ENCODE data around the gene HBM.

Gene HBM

GRCh38 chr16:130533-131173 is 35.1 kb upstream of the HBM start:
- no peak for DNase-seq (ENCODE audit: low read depth)

GRCh38 chr16:132120-132519 is 33.7 kb upstream of the HBM start:
- TF ChIP-seq MYC (IDR thresholded peaks at IDR 0.05; ENCODE audit: low read depth, low read length) = no peak
- no peak for DNase-seq (ENCODE audit: low read depth)

More at GRCh38 chr16:130533-131173, 35.1 kb upstream of the HBM start:
- TF ChIP-seq, protein P1, sequence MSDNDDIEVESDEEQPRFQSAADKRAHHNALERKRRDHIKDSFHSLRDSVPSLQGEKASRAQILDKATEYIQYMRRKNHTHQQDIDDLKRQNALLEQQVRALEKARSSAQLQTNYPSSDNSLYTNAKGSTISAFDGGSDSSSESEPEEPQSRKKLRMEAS (IDR thresholded peaks at IDR 0.05; ENCODE audit: low read depth, low read length) = no peak
- no peak for TF ChIP-seq MYC (IDR thresholded peaks at IDR 0.05; ENCODE audit: low read depth, low read length)
- TF ChIP-seq CTCF (IDR thresholded peaks at IDR 0.05; ENCODE audit: low read depth, low read length) = no peak
- no peak for TF ChIP-seq POLR2A (IDR thresholded peaks at IDR 0.05; ENCODE audit: extremely low read depth, insufficient read length)
- no peak overlapping the region for H3K4me3 ChIP-seq (ENCODE audit: low read depth, low read length)

DNA sequence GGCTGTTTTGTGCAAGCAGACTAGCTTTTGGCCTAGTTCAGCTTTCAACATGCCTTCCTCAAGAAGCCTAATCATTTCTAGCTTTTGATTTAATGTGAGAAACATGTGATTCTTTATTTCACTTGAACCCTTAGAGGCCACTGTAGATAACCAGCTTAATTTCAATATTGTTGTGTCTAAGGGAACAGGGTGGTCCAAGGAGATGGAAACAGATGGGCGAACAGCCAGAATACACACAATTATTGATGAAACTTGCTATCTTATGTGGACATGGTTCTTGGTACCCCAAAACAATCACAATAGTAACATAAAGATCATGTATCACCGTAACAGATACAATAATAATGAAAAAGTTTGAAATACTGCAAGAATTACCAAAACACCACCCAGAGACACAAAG is 32.1 kb upstream of the HBM start:
- no peak overlapping the region for H3K4me3 ChIP-seq (ENCODE audit: low read depth, low read length)
- no peak for DNase-seq (ENCODE audit: low read depth)
- no peak for TF ChIP-seq POLR2A (IDR thresholded peaks at IDR 0.05; ENCODE audit: extremely low read depth, insufficient read length)
- no peak for TF ChIP-seq MYC (IDR thresholded peaks at IDR 0.05; ENCODE audit: low read depth, low read length)
- no peak for TF ChIP-seq CTCF (IDR thresholded peaks at IDR 0.05; ENCODE audit: low read depth, low read length)
- TF ChIP-seq, protein P1 (IDR thresholded peaks at IDR 0.05; ENCODE audit: low read depth, low read length) = no peak

More at GRCh38 chr16:132120-132519, 33.7 kb upstream of the HBM start:
- no peak overlapping the region for H3K4me3 ChIP-seq (ENCODE audit: low read depth, low read length)

- peak overlapping the region; percentile 70 for H3K4me3 ChIP-seq (ENCODE audit: low read depth, low read length)
- peak; percentile 29 for DNase-seq (ENCODE audit: low read depth)
- TF ChIP-seq, protein P1 (IDR thresholded peaks at IDR 0.05; ENCODE audit: low read depth, low read length) = no peak
- no peak for TF ChIP-seq POLR2A (IDR thresholded peaks at IDR 0.05; ENCODE audit: extremely low read depth, insufficient read length)
- no peak for TF ChIP-seq CTCF (IDR thresholded peaks at IDR 0.05; ENCODE audit: low read depth, low read length)
- no peak for TF ChIP-seq MYC (IDR thresholded peaks at IDR 0.05; ENCODE audit: low read depth, low read length)
Measured at GRCh38 chr16:138049-138417, 27.7 kb upstream of the HBM start.

- TF ChIP-seq CTCF (IDR thresholded peaks at IDR 0.05; ENCODE audit: low read depth, low read length) (no peak), MYC (IDR thresholded peaks at IDR 0.05; ENCODE audit: low read depth, low read length) (no peak), POLR2A (IDR thresholded peaks at IDR 0.05; ENCODE audit: extremely low read depth, insufficient read length) (no peak)
- TF ChIP-seq, protein P1 (IDR thresholded peaks at IDR 0.05; ENCODE audit: low read depth, low read length) = no peak
- no peak for DNase-seq (ENCODE audit: low read depth)
- no peak overlapping the region for H3K4me3 ChIP-seq (ENCODE audit: low read depth, low read length)
Measured at GRCh38 chr16:140175-140857, 25.5 kb upstream of the HBM start.

- H3K4me3 ChIP-seq (ENCODE audit: low read depth, low read length) = no peak overlapping the region
- TF ChIP-seq MYC (IDR thresholded peaks at IDR 0.05; ENCODE audit: low read depth, low read length) = no peak
- TF ChIP-seq, protein P1 (IDR thresholded peaks at IDR 0.05; ENCODE audit: low read depth, low read length) = no peak
- TF ChIP-seq CTCF (IDR thresholded peaks at IDR 0.05; ENCODE audit: low read depth, low read length) = no peak
- TF ChIP-seq POLR2A (IDR thresholded peaks at IDR 0.05; ENCODE audit: extremely low read depth, insufficient read length) = no peak
Measured at GRCh38 chr16:142405-142967, 23.3 kb upstream of the HBM start.

More at GRCh38 chr16:142405-142967, 23.3 kb upstream of the HBM start:
- no peak for DNase-seq (ENCODE audit: low read depth)
